Hepatocyte (in vitro differentiated cells): ENCODE data around the gene FBN1.

Source experiments
- CTCF ChIP-seq: fragments of 200-600 bp; sonication (generic); IDR thresholded peaks from 2 replicates; pipeline ENCODE4 v1.5.1; 2016; ENCODE audit warnings: antibody characterized with exemption, mild to moderate bottlenecking; ENCODE audit not compliant: poor library complexity
- EZH2 ChIP-seq: fragments of 200-600 bp; sonication (generic); IDR thresholded peaks from 2 replicates; pipeline ENCODE4 v1.6.1; 2016; ENCODE audit warnings: antibody characterized with exemption, mild to moderate bottlenecking, borderline replicate concordance
- EZH2phosphoT487 ChIP-seq: fragments of 200-600 bp; sonication (generic); IDR thresholded peaks from one replicate; pipeline ENCODE4 v1.6.1; 2018; ENCODE audit warnings: antibody characterized with exemption, mild to moderate bottlenecking, low read depth, moderate library complexity; ENCODE audit not compliant: unreplicated experiment, severe bottlenecking

DNA sequence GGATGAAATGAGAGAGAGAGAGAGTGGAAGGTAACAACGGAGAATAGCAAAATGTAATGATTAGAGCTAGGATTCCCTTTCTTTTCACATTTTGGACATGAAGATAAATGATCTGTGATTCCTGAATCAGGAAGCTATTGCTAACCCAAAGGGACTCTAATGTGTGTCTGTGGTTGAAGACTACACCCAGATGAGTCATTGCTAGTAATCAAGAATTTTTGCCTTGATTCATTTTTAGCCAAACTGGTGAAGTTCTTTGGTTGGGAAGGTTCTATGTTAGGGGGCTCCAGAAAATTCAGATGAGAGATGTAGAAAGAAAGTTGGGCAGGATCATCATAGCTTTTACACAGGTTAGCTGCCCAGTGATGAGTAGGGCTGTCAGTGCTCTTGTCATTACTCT is 197.9 kb downstream of the FBN1 start:
- no peak for TF ChIP-seq CTCF
- TF ChIP-seq EZH2 = no peak
- no peak for TF ChIP-seq EZH2phosphoT487
